GM23248 (cell line): ENCODE data around the gene CRHR2.

Experiments used
- EZH2 ChIP-seq: fragments of 200-600 bp; sonication (generic); IDR thresholded peaks from 2 replicates; pipeline ENCODE4 v1.6.1; 2018; ENCODE audit warnings: antibody characterized with exemption, mild to moderate bottlenecking; ENCODE audit not compliant: insufficient read depth, poor library complexity, severe bottlenecking
- EZH2phosphoT487 ChIP-seq: fragments of 200-600 bp; sonication (generic); IDR thresholded peaks from 2 replicates; pipeline ENCODE4 v1.6.1; 2018; ENCODE audit warnings: antibody characterized with exemption, moderate library complexity, mild to moderate bottlenecking, low read depth; ENCODE audit not compliant: insufficient read depth

- no peak for TF ChIP-seq EZH2phosphoT487
- TF ChIP-seq EZH2 = no peak
Measured at GRCh38 chr7:30731581-30731980, 49.3 kb upstream of the CRHR2 start.
